Superior temporal gyrus (tissue), 1 donor: ENCODE measurements around the gene KLHL30.

ENCODE experiments used
- DNase-seq: peaks from one replicate; pipeline ENCODE4 v3.0.0-alpha.2; 2016; ENCODE audit errors: extremely low spot score

The KLHL30 gene

GRCh38 chr2:238117199-238118154 is 21.0 kb upstream of the KLHL30 start:
- DNase-seq, result no peak

- DNase-seq, result no peak
Measured at GRCh38 chr2:238119756-238120462, 18.6 kb upstream of the KLHL30 start.

GRCh38 chr2:238120463-238121298 is 17.8 kb upstream of the KLHL30 start:
- DNase-seq, result no peak

GRCh38 chr2:238121511-238122286 is 16.8 kb upstream of the KLHL30 start:
- no peak for DNase-seq

- no peak for DNase-seq
Measured at GRCh38 chr2:238122287-238123217, 15.9 kb upstream of the KLHL30 start.

- no peak for DNase-seq
Measured at GRCh38 chr2:238123218-238123971, 15.1 kb upstream of the KLHL30 start.

GRCh38 chr2:238123991-238124470 is 14.4 kb upstream of the KLHL30 start:
- DNase-seq, result no peak

GRCh38 chr2:238124488-238125126 is 13.9 kb upstream of the KLHL30 start:
- no peak for DNase-seq

GRCh38 chr2:238125127-238125885 is 13.2 kb upstream of the KLHL30 start:
- no peak for DNase-seq

- no peak for DNase-seq
Measured at GRCh38 chr2:238126338-238126737, 12.1 kb upstream of the KLHL30 start.

- no peak for DNase-seq
Measured at GRCh38 chr2:238126775-238127164, 11.7 kb upstream of the KLHL30 start.

- DNase-seq, result no peak
Measured at GRCh38 chr2:238127165-238128060, 11.1 kb upstream of the KLHL30 start.

- no peak for DNase-seq
Measured at GRCh38 chr2:238128061-238128440, 10.4 kb upstream of the KLHL30 start.

- no peak for DNase-seq
Measured at GRCh38 chr2:238128534-238129001, 9.9 kb upstream of the KLHL30 start.

- DNase-seq, result no peak
Measured at GRCh38 chr2:238129166-238130010, 9.1 kb upstream of the KLHL30 start.
